Endothelial cell of umbilical vein (primary cell): Measurements from ENCODE around the gene KLK3. TPM values are rescaled to one million over a fixed set of nuclear protein-coding genes. Genes with fewer than 3 reads are reported as not detected.
"Not testable (repeated sequence)": the region's sequence is repeated elsewhere in the genome, so short reads cannot be mapped to it uniquely, and the experiment has no call there.

ENCODE experiments used
- BruUV-seq: library from RNA; stranded (reverse); fragments of 400-500 nt; replicated peaks from 2 replicates; lab custom pipeline; 2021; lab: Mats Ljungman, UMichigan
- CTCF ChIA-PET: fragments of 300-600, 350-600 bp; sonication (Branson Sonifier 250); formaldehyde crosslinking; loops from one replicate; lab custom pipeline; 2021; ENCODE audit warnings: antibody characterized with exemption, inconsistent platforms; lab: Charles Lee
- POLR2A ChIA-PET: fragments of 300-600, 350-600 bp; sonication (Branson Sonifier 250); formaldehyde crosslinking; loops from one replicate; lab custom pipeline; 2021; ENCODE audit warnings: antibody characterized with exemption, inconsistent platforms; lab: Charles Lee
- DNase-seq: peaks from one replicate; pipeline ENCODE4 v3.0.0-alpha.2; 2011; ENCODE audit warnings: low read depth, low spot score
- FAIRE-seq: peaks from 2 replicates; lab custom pipeline; 2011; peaks lifted over from hg19 to GRCh38; lab: Jason Lieb, UNC
- H2AFZ ChIP-seq: 2 replicates; pipeline ENCODE4 v1.6.0; 2012; ENCODE audit warnings: low read depth, low read length, control low read depth, inconsistent platforms
- H3K27ac ChIP-seq: 2 replicates; pipeline ENCODE4 v1.5.1; 2011; ENCODE audit warnings: low read depth, mild to moderate bottlenecking, control low read depth, low read length, moderate library complexity; ENCODE audit not compliant: insufficient read depth
- H3K27me3 ChIP-seq, 2 experiments: 2 replicates each; pipeline versions ENCODE4 v1.6.0 to v1.6.1; 2011; ENCODE audit warnings: low read length in 2 of 2, mixed read lengths in 1 of 2; ENCODE audit not compliant: control insufficient read depth in 2 of 2, insufficient read depth in 2 of 2
- H3K36me3 ChIP-seq, 2 experiments: 2 replicates in 1 of 2; 3 replicates in 1 of 2; pipeline ENCODE4 v1.5.1; 2011; ENCODE audit warnings: low read length in 2 of 2, mild to moderate bottlenecking in 1 of 2, moderate library complexity in 1 of 2; ENCODE audit not compliant: control insufficient read depth in 2 of 2, insufficient read depth in 2 of 2; ENCODE audit errors: extremely low read depth in 1 of 2
- H3K4me1 ChIP-seq: 3 replicates; pipeline ENCODE4 v1.5.1; 2011; ENCODE audit warnings: mild to moderate bottlenecking, low read length; ENCODE audit not compliant: control insufficient read depth, insufficient read depth; ENCODE audit errors: extremely low read depth
- H3K4me2 ChIP-seq: 2 replicates; pipeline ENCODE4 v1.6.1; 2011; ENCODE audit warnings: low read length, control low read depth, mixed read lengths; ENCODE audit not compliant: insufficient read depth
- H3K4me3 ChIP-seq, 3 experiments: fragments of 200-600 bp in 1 of 3; sonication (generic), shearing (Covaris generic) in 1 of 3; replicated peaks in 1 of 3; 2 replicates each; pipeline ENCODE4 v1.5.1; 2011 to 2016; ENCODE audit warnings: control low read depth in 3 of 3, low read length in 3 of 3, mild to moderate bottlenecking in 2 of 3, inconsistent platforms in 1 of 3, low read depth in 1 of 3, moderate library complexity in 1 of 3; ENCODE audit not compliant: insufficient read depth in 1 of 3
- H3K79me2 ChIP-seq: 2 replicates; pipeline ENCODE4 v1.6.0; 2012; ENCODE audit warnings: low read length, inconsistent platforms; ENCODE audit not compliant: control insufficient read depth, insufficient read depth
- H3K9ac ChIP-seq: replicated peaks from 2 replicates; pipeline ENCODE3; 2011; ENCODE audit warnings: low read length, control low read depth; ENCODE audit not compliant: insufficient read depth; ENCODE audit errors: extremely low read depth
- H3K9me1 ChIP-seq: replicated peaks from 3 replicates; pipeline ENCODE4 v1.6.0; 2011; ENCODE audit warnings: mild to moderate bottlenecking, low read length; ENCODE audit not compliant: control insufficient read depth, insufficient read depth; ENCODE audit errors: extremely low read depth
- H3K9me3 ChIP-seq: replicated peaks from 2 replicates; pipeline ENCODE4 v1.5.1; 2012; ENCODE audit warnings: low read length, inconsistent platforms; ENCODE audit not compliant: control insufficient read depth, insufficient read depth
- H4K20me1 ChIP-seq: replicated peaks from 2 replicates; pipeline ENCODE3; 2011; ENCODE audit warnings: mild to moderate bottlenecking, low read length; ENCODE audit not compliant: control insufficient read depth, insufficient read depth; ENCODE audit errors: extremely low read depth
- CTCF ChIP-seq, 2 donors: IDR thresholded peaks; 1 replicate in 1 of 2; 2 replicates in 1 of 2; pipeline ENCODE4 v1.5.1; 2011; ENCODE audit warnings: low read length in 2 of 2, mild to moderate bottlenecking in 2 of 2, moderate library complexity in 2 of 2, control low read depth in 1 of 2, inconsistent platforms in 1 of 2, low read depth in 1 of 2; ENCODE audit not compliant: insufficient read depth in 1 of 2; ENCODE audit errors: extremely low read depth in 1 of 2
- EZH2 ChIP-seq: IDR thresholded peaks from 2 replicates; pipeline ENCODE4 v1.6.1; 2012; ENCODE audit warnings: borderline replicate concordance, low read depth, mild to moderate bottlenecking, moderate library complexity, low read length, inconsistent platforms; ENCODE audit not compliant: severe bottlenecking
- FOS ChIP-seq: IDR thresholded peaks from 2 replicates; pipeline ENCODE4 v1.6.1; 2011; ENCODE audit warnings: mild to moderate bottlenecking, low read length, moderate library complexity, borderline replicate concordance; ENCODE audit not compliant: insufficient read depth
- GATA2 ChIP-seq: IDR thresholded peaks from 2 replicates; pipeline ENCODE4 v1.7.0; 2011; ENCODE audit warnings: low read depth, mild to moderate bottlenecking, moderate library complexity, mixed read lengths, low read length; ENCODE audit not compliant: insufficient read length, insufficient read depth
- JUN ChIP-seq: IDR thresholded peaks from 2 replicates; pipeline ENCODE4 v1.6.1; 2011; ENCODE audit warnings: borderline replicate concordance, low read depth; ENCODE audit not compliant: insufficient read length, insufficient read depth
- MAX ChIP-seq: IDR thresholded peaks from 2 replicates; pipeline ENCODE4 v1.6.1; 2011; ENCODE audit not compliant: insufficient read depth, insufficient read length
- MYC ChIP-seq: IDR thresholded peaks from one replicate; pipeline ENCODE4 v1.6.1; 2011; ENCODE audit warnings: mild to moderate bottlenecking, low read depth, low read length
- POLR2A ChIP-seq: IDR thresholded peaks from 2 replicates; pipeline ENCODE4 v1.6.1; 2012; ENCODE audit warnings: low read depth, mild to moderate bottlenecking, control low read depth, low read length
- POLR2AphosphoS5 ChIP-seq: IDR thresholded peaks from 2 replicates; pipeline ENCODE4 v1.6.1; 2012; ENCODE audit warnings: low read depth, mild to moderate bottlenecking, control low read depth, low read length, moderate library complexity; ENCODE audit not compliant: insufficient read depth
- dilution Hi-C: fragments of 300-500 bp; cut with MboI; formaldehyde crosslinking; loops from one replicate; pipeline ENCODE4 v1.15.0; 2019; ENCODE audit warnings: low sequenced_read_pairs; ENCODE audit not compliant: extremely low pct_ligation_motif_present
- intact Hi-C: fragments of 100-400 bp; cut with micrococcal nuclease; formaldehyde crosslinking; loops from one replicate; pipeline ENCODE4 v1.10.0; 2022
- polyA plus RNA-seq, 4 experiments: library from polyadenylated mRNA; depleted of rRNA in 3 of 4; stranded (reverse) in 3 of 4; unstranded in 1 of 4; fragments of >200 nt; gene quantifications; 2 replicates each; pipeline versions ENCODE4 v1.2.1 to v1.2.3, GENCODE V29; 2011 to 2012; ENCODE audit warnings: missing spikeins in 1 of 4
- total RNA-seq: library from RNA; stranded (reverse); gene quantifications from 2 replicates; pipeline ENCODE4 v1.2.3, GENCODE V29; 2021

The KLK3 gene
- total and polyA plus RNA-seq, 2 donors (not counting 3 experiments of a cell fraction or from before 2014, with no cell fraction given): not detected

- POLR2A ChIA-PET: no interaction called here
- Histone ChIP-seq H3K27ac (no peak overlapping the region), H3K9ac (no peak overlapping the region), H3K4me2 (no peak overlapping the region), H3K9me1 (no peaks in the 10 kb centered on the region), H2AFZ (no peak overlapping the region), H3K79me2 (peaks cover 5% of the 10 kb centered on the region), H3K27me3 (no peaks in the 10 kb centered on the region), H3K9me3 (no peaks in the 10 kb centered on the region), H3K4me1 (no peaks in the 10 kb centered on the region), H3K36me3 (no peaks in the 10 kb centered on the region), H4K20me1 (no peaks in the 10 kb centered on the region), H3K4me3 (no peak overlapping the region)
- DNase-seq (no peak), FAIRE-seq (no peak)
- intact Hi-C loops (no loop called here), dilution Hi-C loops (no loop called here)
- CTCF ChIA-PET: no interaction called here
- no TSS peak for BruUV-seq
- TF ChIP-seq GATA2 (no peak), MYC (no peak), CTCF (IDR thresholded peaks at IDR 0.05; ENCODE audit: extremely low read depth in 1 of 2, insufficient read depth in 1 of 2, low read depth in 1 of 2, low read length in 2 of 2) (no peak), JUN (no peak), POLR2A (no peak), POLR2AphosphoS5 (no peak), MAX (no peak), EZH2 (no peak), FOS (no peak)
Observed at GRCh38 chr19:50808856-50809255, 45.9 kb upstream of the KLK3 start.

- H3K9ac ChIP-seq, H3K79me2 ChIP-seq, H4K20me1 ChIP-seq, dilution Hi-C loops, H3K9me3 ChIP-seq, H3K27ac ChIP-seq, CTCF ChIA-PET, POLR2A ChIA-PET, H3K36me3 ChIP-seq, H3K27me3 ChIP-seq, H3K9me1 ChIP-seq, FAIRE-seq, DNase-seq, H2AFZ ChIP-seq, H3K4me3 ChIP-seq, H3K4me2 ChIP-seq, H3K4me1 ChIP-seq, intact Hi-C loops, BruUV-seq: not testable (repeated sequence)
Observed at GRCh38 chr19:50811622-50812238, 43.0 kb upstream of the KLK3 start.
